IPS-NIHi7 (cell line): Measurements from ENCODE around the gene ISY1.
"Not testable (repeated sequence)": the region's sequence is repeated elsewhere in the genome, so short reads cannot be mapped to it uniquely, and the experiment has no call there.

Experiments used
- DNase-seq: peaks from one replicate; pipeline ENCODE4 v3.0.0; 2012; ENCODE audit warnings: mixed read lengths; ENCODE audit errors: extremely low spot score

Gene ISY1

GRCh38 chr3:129120254-129121004, 40.4 kb downstream of the ISY1 start:
- peak; percentile 79 for DNase-seq

GRCh38 chr3:129119365-129120100, 41.3 kb downstream of the ISY1 start:
- DNase-seq, result no peak

- DNase-seq, result no peak
Measured at GRCh38 chr3:129118745-129119144, 42.1 kb downstream of the ISY1 start.

- DNase-seq, result no peak
Measured at GRCh38 chr3:129117134-129117533, 43.7 kb downstream of the ISY1 start.

GRCh38 chr3:129116482-129116946, 44.3 kb downstream of the ISY1 start:
- DNase-seq, result no peak

GRCh38 chr3:129114455-129114854, 46.4 kb downstream of the ISY1 start:
- no peak for DNase-seq

- no peak for DNase-seq
Measured at GRCh38 chr3:129112308-129113052, 48.4 kb downstream of the ISY1 start.

GRCh38 chr3:129111076-129111780, 49.6 kb downstream of the ISY1 start:
- not testable (repeated sequence) for DNase-seq

- DNase-seq, result no peak
Measured at GRCh38 chr3:129107793-129108192, 53.1 kb downstream of the ISY1 start.

GRCh38 chr3:129106866-129107565, 53.8 kb downstream of the ISY1 start:
- DNase-seq, result no peak

GRCh38 chr3:129106320-129106719, 54.5 kb downstream of the ISY1 start:
- DNase-seq, result no peak

- no peak for DNase-seq
Measured at GRCh38 chr3:129105862-129106261, 55.0 kb downstream of the ISY1 start.

GRCh38 chr3:129104498-129105079, 56.3 kb downstream of the ISY1 start:
- no peak for DNase-seq

- no peak for DNase-seq
Measured at GRCh38 chr3:129104051-129104450, 56.8 kb downstream of the ISY1 start.

- DNase-seq, result no peak
Measured at GRCh38 chr3:129103296-129103695, 57.6 kb downstream of the ISY1 start.

GRCh38 chr3:129101370-129102138, 59.3 kb downstream of the ISY1 start:
- DNase-seq, result no peak

- DNase-seq, result no peak
Measured at GRCh38 chr3:129100274-129100673, 60.6 kb downstream of the ISY1 start.

- DNase-seq, result no peak
Measured at GRCh38 chr3:129095285-129095684, 65.6 kb downstream of the ISY1 start.

GRCh38 chr3:129088312-129088711, 72.6 kb downstream of the ISY1 start:
- not testable (repeated sequence) for DNase-seq

- not testable (repeated sequence) for DNase-seq
Measured at GRCh38 chr3:129087904-129088303, 73.0 kb downstream of the ISY1 start.
